GM12892 (cell line): ENCODE results near the gene IL1RAPL2.

Source experiments
- POLR2A ChIP-seq: IDR thresholded peaks from 2 replicates; pipeline ENCODE4 v1.6.1; 2011; ENCODE audit warnings: low read depth, low read length, control low read depth
- POLR2AphosphoS5 ChIP-seq: IDR thresholded peaks from 2 replicates; pipeline ENCODE4 v1.6.1; 2011; ENCODE audit warnings: low read depth, low read length, control low read depth
- TAF1 ChIP-seq: IDR thresholded peaks from 2 replicates; pipeline ENCODE4 v1.6.1; 2011; ENCODE audit warnings: low read depth, mild to moderate bottlenecking, control low read depth, low read length, borderline replicate concordance

- no peak for TF ChIP-seq TAF1
- TF ChIP-seq POLR2A = no peak
- no peak for TF ChIP-seq POLR2AphosphoS5
Measured at GRCh38 chrX:105313596-105313995, 747.6 kb downstream of the IL1RAPL2 start.
